Kidney epithelial cell (primary cell): ENCODE results near the gene P3H2. TPM values are rescaled to one million over a fixed set of nuclear protein-coding genes. Genes with fewer than 3 reads are reported as not detected.
"Not testable (repeated sequence)": the region's sequence is repeated elsewhere in the genome, so short reads cannot be mapped to it uniquely, and the experiment has no call there.

Experiments used
- DNase-seq: peaks from one replicate; pipeline ENCODE4 v3.0.0-alpha.2; 2010; ENCODE audit warnings: low read depth
- H3K27me3 ChIP-seq: 2 replicates; pipeline ENCODE4 v1.6.0; 2011; ENCODE audit warnings: low read length; ENCODE audit not compliant: control insufficient read depth, insufficient read depth
- H3K36me3 ChIP-seq: 2 replicates; pipeline ENCODE4 v1.5.1; 2011; ENCODE audit warnings: low read length; ENCODE audit not compliant: control insufficient read depth, insufficient read depth
- H3K4me3 ChIP-seq: 2 replicates; pipeline ENCODE4 v1.5.1; 2011; ENCODE audit warnings: low read depth, mild to moderate bottlenecking, control low read depth, low read length
- CTCF ChIP-seq: IDR thresholded peaks from 2 replicates; pipeline ENCODE4 v1.5.1; 2011; ENCODE audit warnings: mild to moderate bottlenecking, moderate library complexity, low read length, control low read depth, inconsistent platforms; ENCODE audit not compliant: insufficient read depth, poor library complexity, severe bottlenecking
- total RNA-seq: library from RNA; depleted of rRNA; stranded (reverse); fragments of >200 nt; gene quantifications from 2 replicates; pipeline ENCODE4 v1.2.3, GENCODE V29; 2015

The P3H2 gene
- total RNA-seq, 1 donor from 2014 or later = 27.8 TPM

GRCh38 chr3:190086191-190086590 is 34.5 kb downstream of the P3H2 start:
- TF ChIP-seq CTCF = no peak
- DNase-seq = no peak
- Histone ChIP-seq H3K27me3 (no peaks in the 10 kb centered on the region), H3K36me3 (no peaks in the 10 kb centered on the region), H3K4me3 (no peak overlapping the region)

GRCh38 chr3:190084983-190085382 is 35.7 kb downstream of the P3H2 start:
- no peaks in the 10 kb centered on the region for H3K36me3 ChIP-seq
- TF ChIP-seq CTCF = no peak

GRCh38 chr3:190083635-190084034 is 37.1 kb downstream of the P3H2 start:
- no peaks in the 10 kb centered on the region for H3K27me3 ChIP-seq
- no peak for DNase-seq
- TF ChIP-seq CTCF = no peak
- no peaks in the 10 kb centered on the region for H3K36me3 ChIP-seq
- no peak overlapping the region for H3K4me3 ChIP-seq

More at GRCh38 chr3:190084983-190085382, 35.7 kb downstream of the P3H2 start:
- Histone ChIP-seq H3K4me3 (no peak overlapping the region), H3K27me3 (no peaks in the 10 kb centered on the region)
- no peak for DNase-seq

- DNase-seq = no peak
- TF ChIP-seq CTCF = no peak
- H3K4me3 ChIP-seq = no peak overlapping the region
- no peaks in the 10 kb centered on the region for H3K27me3 ChIP-seq
- no peaks in the 10 kb centered on the region for H3K36me3 ChIP-seq
These were observed 39.3 kb downstream of the P3H2 start for GRCh38 chr3:190081389-190081788.

GRCh38 chr3:190079173-190079572 is 41.5 kb downstream of the P3H2 start:
- not testable (repeated sequence) for H3K27me3 ChIP-seq, H3K36me3 ChIP-seq, H3K4me3 ChIP-seq, DNase-seq

- no peaks in the 10 kb centered on the region for H3K36me3 ChIP-seq
- no peak for DNase-seq
- TF ChIP-seq CTCF = no peak
- H3K4me3 ChIP-seq = no peak overlapping the region
- H3K27me3 ChIP-seq = no peaks in the 10 kb centered on the region
These were observed 43.2 kb downstream of the P3H2 start for GRCh38 chr3:190077395-190078045.
